Mucosa of gallbladder (tissue), 1 donor: ENCODE results near the gene IQSEC1. TPM values are rescaled to one million over a fixed set of nuclear protein-coding genes. Genes with fewer than 3 reads are reported as not detected.

Source experiments
- DNase-seq: peaks from one replicate; pipeline ENCODE4 v3.0.0-alpha.2; 2020; ENCODE audit warnings: low spot score
- total RNA-seq: library from RNA; stranded (reverse); gene quantifications from one replicate; pipeline ENCODE4 v1.2.1, GENCODE V29; 2021
- donor health status: DM: no; HTN: no; CAD: no.

IQSEC1 gene
- total RNA-seq, 1 donor from 2014 or later = 49.8 TPM

DNA sequence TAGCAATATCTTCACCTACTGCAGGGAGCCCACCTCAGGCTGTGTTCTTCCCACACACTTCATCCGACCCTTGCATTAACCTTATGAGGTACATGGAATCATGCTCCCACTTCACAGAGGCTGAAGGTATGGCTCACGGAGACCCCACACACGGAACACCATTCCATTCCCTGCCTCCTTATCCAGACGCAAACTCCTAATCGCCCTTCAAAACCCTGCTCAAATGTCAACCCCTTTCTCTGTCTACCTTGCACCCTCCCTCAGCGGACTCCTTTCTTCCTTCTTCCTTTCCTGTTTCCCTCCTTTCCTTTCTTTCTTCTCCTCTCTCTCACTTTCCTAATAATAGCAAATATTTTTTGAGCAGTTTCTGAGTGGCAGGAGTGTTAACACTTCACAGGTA lies 23.8 kb downstream of the IQSEC1 start:
- no peak for DNase-seq

DNA sequence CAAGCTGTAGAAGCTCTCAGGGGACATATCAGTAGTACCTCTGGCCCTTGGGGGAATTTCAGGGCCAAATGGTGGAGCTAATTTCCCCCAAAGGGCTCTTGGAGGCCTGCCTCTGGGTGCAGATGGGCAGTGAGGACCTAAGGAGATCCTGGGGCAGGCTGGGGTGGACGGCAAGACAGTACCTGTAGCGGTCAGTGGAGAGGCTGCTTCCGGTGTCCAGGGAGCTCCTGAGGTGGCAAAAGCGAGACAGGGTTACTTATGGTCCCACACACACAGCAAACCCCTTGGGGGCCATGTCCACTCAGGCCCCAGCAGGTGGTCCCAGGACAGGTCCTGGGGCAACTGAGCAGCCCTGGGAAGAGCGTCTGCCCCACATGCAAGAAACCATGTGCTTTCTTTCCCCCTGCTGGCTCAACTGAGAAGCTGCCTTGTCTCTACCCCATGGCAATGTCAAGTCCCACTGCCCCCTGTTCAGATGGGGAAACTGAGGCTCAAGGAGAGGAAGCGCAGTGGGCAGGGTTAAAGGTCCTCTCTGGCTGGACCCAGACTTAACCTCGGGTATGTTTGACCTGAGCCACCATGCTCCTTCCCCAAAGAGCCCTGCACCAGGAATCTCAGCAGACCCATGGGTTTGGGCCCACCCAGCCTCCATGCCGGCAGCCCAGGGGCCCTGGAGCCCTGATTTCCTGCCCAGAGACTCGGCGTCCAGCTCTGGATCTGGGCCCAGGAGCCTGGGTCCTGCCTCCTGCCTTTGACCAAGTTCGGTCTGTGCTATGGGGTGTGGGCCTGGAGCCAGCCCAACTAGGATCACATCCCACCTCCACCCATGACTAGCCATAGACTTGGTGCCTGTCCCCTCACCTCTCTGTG lies 25.7 kb downstream of the IQSEC1 start:
- no peak for DNase-seq

DNA sequence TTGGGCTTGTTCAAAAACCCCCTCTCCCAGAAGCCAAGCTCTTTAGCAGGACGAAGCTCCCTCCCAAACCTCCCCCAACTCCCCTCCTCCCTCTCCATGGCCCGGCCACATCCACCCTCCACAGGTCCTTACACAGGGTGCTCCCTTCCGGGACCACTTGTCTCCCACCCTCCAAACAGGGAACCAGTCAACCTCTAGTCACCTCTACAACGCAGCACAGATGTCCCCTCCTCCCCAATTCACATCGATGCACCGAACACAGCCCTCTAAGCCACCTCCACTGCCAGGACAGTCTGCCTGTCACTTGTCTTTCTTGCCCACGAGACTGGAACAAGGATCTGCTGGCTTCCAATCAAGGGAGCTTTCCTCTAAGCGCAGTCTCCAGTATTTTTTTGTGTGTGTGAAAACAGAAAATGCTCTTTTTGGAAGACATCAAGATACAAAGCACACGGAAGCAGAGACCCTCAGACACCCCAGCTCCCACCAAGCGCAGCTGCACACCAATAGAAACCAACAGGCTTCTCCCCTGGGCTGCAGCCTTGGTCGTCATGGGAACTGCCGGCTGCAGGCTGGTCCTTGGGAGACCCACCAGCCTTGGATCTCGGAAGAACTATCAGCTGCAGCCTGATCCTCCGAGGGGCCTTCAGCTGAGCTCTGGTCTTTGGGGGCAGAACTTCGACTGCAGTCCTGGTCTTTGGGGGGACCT lies 26.5 kb downstream of the IQSEC1 start:
- DNase-seq = no peak

DNA sequence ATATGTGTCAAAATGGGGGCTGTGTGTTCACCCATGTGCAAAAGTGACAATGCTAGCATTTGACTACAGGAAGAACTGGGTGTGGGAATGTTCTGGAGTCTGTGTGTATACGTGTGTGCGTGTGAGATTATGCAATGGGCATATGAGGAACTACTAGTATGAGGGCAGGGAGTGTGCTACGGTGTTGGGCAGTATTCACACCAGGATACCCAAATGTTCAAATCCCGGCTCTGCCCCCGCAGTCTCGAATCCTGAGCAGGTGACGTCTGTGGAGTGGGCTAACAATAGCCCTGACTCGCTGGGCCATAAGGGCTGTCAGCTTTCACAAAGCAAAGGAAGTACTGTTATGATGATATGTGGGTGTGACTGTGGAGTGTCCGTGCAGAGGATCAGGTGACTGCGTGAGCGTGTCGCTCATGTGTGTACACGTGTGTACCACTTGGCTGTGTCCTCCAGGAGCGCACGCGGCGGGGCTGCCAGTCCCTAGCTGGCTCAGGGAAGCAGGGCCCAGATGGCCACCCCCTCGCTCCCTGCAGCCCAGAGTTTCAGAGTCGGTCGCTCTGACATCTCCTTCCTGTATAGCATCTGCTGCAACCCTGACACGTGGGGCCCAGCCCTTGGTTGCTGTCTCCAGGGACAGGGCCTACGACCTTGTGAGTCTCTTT lies 27.2 kb downstream of the IQSEC1 start:
- DNase-seq = no peak

DNA sequence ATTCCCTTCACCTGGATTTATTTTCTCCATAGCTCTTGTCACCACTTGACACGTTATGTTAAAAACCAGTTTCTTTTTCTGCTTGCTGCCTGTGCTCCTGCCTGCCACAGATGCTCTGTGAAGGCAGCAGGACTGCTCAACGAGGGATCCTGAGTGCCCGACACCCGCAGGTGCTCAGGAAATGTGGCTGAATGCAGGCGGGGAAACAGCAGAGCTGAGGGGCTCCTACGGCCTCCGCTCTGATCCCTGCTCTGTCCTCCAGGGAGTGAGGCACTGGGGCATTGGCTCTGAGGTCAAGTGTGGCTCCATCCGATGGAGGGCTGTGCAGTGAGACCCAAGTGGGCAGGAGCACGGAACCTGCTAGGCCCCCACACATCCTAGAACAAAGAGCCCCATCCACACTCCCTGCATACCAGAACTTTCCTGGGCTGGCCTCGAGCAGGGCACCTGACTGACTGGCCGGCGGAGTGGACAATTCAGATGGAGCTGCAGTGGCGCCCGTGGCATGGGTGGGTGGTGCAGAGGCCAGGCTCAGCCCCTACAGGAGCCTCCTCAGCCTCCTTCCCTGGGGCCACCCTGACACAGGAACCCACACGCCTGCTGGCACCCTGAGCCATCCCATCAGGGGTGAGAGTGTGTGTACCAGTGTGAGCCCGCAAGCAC lies 27.9 kb downstream of the IQSEC1 start:
- DNase-seq = no peak

DNA sequence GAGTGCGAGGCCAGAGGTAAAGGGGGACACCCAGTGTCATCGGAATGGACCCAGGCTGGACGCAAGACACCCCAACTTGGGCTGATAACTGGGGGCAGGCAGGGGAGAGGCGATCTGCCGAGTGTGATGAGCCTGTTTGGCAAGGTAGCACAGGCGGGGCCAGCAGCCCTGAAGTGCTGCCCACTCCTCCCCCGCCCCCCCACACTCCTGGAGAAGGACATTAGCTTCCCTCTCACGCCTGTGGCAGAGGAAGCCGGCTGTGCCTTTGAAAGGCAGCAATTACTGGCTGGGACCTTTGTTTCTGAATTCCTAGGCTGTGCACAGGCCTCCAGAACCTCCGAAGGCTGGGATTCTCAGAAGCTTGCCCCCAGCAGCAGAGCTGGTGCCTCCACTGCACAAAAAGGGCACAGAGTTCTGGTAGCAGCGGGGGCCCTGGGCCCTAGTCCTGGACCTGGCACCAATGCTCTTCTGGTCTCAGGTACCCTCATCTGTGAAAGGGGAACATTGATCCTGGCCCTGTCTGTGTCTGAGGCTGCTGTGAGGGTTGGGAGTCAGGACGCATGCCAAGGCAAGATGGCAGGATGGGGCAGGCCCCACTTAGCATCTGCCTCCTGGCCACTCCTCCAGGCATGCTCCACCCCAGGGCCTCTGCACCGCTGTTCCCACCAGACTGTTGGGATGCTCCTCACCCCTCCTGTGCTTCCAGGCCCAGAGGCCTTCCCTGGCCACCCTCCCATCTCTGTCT lies 28.6 kb downstream of the IQSEC1 start:
- DNase-seq = no peak

DNA sequence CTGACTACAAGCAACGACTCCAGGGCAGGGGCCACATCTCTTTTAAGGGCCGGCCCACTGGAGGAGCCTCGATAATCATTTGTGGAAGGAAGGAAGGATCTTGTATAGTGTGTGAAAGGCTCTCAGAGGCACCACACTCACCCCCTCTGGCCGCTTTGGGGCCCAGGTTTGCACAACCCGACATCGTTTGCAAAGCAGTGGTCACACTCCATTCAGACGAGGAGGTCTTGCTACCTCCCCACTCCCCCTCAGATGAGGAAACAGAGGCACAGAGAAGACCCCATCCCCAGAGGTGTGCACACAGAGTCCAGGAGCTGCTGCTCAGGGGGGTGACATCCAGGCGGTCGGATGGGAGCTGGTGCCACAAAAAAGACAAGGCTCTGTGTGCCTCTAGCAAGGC lies 29.6 kb downstream of the IQSEC1 start:
- no peak for DNase-seq

DNA sequence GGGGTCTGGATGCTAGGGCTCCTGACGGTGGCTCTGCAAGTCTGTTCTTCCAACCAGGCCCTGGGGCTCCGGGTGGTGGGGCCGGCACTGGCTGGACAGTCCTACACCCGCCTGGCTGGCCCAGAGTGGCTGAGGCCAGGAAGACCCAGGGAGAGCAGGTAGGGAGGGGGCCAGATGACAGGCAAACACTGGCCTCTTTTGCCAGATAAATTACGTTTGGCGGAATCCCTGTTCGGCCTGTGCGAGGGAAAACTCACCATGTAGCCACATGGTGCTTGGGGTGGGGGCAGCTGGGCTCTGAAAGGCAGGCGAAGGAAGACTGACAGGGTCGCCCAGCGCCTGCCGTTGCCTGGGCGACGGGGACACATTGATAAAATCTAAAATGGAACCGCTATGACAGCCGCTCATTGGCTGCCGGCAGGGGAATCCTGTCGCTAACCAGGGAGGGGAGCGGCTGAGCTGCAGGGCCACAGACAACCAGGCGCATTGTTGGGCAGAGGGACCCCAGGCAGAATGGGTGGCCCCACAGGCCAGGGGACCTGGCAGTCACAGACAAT lies 30.4 kb downstream of the IQSEC1 start:
- DNase-seq = no peak

DNA sequence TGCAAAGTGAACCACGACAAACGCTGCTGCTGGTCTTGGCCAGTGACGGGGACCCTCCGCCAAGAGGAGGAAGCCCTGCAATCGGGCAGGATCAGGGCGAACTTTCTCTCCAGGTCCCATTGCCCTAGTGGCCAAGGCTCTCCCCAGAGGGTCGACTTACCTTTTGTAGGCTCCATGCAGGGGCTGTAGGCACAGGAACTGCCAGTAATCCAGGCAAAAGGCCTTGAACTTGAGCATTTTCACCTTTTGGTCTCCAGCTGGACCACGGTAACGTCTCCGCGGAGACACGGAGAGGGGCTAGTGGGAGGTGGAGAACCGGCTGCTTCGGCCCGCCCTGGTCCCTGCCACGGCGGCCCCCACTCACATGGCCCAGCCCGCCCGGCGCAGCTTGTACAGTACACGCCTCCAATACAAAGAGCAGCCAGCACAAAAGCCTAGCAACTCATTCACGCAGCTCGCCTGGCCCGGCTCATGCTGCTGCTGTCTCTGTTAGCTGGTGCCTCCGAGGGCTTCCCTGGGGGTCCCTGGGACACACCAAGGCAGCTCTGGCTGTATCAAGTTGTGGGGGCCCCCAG lies 31.0 kb downstream of the IQSEC1 start:
- no peak for DNase-seq

DNA sequence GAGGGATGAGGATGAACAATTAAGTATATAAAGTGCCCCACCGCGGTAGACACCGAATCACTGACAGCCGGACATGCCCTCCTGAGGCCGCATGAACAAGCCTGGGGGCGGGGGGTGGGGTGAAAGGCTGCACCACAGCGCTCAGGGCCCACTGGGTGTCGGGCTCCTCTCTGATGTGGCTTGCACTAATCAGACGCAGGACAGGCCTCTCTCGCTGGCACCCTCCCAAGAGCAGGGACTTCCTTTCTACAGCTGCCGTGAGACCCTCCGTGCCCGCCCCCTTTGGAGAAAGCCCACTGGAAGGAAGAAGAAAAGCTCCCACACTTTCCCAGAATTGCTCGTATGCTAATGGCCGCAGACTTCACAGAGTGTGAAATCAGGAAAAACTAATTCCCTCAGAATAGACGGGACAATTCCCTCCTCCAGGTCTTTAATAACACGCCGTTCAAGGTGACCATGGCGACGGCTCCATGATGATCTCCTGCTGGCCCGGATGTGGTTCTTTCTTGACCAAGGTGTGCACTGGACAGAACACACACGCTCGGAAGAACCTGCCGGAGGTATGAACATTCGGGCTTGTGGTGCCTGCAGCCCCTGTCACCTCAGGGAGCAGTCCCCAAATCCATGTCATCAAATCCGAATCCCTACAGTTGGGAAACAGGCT lies 32.0 kb downstream of the IQSEC1 start:
- no peak for DNase-seq

DNA sequence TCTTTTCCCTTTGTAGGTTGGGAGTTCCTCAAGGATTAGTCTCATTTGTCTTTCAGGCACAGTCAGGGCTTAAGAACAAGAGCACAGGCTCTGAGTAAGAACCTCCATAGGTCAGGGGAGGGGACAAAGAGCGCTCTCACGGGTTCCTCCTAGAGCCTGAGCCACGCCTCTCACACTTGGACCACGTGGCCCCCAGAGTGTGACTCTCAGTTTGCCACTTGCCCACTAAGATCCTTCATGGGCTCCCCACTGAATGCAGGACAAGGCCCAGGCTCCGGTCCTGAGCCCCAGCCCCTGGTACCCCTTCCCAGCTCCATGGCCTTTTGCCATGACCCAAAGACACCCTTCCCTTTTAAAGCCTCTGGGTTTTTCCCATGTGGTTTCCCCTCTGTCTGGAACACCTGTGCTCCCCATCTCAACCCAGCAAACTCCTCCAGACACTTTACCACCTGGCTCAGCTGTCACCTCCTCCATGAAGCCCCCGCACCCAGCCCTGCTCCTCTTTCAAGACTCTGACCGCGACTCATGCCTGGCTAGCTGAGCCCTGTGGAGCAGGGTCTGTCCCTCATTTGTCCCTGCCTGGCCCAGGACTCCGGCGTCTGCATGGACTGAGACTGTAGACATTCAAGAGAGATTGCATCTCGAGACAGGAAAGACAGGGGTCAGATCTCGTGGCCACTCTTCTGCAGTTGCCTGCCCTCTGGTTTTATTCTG lies 32.7 kb downstream of the IQSEC1 start:
- DNase-seq = no peak

DNA sequence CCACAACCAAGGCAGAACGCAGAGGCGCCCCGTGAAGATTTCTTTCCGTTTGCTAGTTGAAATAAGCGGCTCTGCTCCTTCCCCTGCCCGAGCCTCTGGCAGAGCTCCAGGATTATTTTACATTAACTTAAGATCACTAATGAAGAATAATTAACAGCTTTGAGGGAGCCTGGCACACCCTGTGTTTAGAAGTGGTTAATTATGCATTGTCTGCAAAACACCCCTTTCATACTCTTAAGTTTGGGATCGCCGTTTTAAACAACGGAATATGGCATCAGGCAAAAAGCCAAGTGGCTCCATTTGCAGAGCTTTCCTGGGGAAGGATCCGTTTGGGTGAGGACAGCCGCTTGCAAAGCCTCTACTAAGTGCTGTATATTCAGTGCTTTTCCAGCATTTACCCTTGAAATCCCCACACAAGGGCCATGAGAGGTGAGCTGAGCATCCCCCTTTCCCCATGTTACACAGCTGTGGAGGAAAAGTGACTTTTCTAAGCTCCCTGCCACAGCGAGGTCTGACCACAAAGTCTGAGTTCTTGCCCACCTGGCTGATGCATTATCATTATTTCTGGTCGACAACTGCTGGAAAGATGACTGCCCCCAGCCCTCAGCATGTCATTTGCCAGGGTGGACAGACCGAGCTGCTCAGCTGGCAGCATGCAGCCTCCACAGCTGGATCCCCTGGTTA lies 33.9 kb downstream of the IQSEC1 start:
- no peak for DNase-seq

DNA sequence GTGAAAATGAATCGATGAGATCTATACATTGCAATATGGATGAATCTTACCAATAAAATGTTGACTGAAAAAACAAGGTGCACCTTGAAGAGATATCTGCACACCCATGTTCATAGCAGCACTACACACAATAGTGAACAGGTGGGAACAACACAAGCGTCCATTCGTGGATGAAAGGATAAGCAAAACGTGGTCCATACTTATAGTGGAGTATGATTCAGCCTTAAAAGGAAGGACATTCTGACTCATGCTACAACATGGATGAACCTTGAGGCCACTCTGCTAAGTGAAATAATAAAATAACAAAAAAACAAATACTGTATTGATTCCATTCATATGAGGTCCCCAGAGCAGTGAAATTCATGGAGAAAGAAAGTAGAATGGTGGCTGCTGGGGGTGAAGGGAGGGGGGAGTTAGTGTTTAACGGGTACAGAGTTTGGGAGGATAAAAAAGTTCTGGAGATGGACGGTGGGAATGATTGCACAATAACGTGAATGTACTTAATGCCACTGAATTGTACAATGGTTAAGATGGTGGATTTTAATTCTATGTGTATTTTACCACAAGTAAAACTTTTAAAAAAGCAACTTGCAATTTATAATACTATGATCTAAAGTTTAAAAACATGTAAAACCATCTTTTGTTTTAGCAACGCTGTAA lies 35.6 kb downstream of the IQSEC1 start:
- DNase-seq = no peak

DNA sequence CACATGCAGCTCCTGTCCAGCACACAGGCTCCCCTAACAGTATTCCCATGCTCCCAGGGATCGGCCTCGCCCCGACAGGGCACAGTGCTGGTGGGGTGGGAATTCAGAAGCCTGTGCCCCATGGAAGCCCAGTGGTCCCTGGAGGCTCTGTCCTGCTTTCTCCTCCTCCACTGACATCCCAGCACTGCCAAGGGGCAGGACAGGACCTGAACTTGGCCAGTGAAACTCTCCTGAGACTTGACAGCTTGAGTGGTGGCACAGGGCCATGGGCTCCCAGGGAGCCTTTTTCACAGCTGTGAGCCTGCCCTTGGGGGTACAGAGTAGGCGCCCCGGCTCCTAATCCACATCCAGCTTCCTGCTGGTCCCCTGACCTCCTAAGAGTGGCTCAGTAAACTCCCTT lies 38.4 kb downstream of the IQSEC1 start:
- DNase-seq = no peak

DNA sequence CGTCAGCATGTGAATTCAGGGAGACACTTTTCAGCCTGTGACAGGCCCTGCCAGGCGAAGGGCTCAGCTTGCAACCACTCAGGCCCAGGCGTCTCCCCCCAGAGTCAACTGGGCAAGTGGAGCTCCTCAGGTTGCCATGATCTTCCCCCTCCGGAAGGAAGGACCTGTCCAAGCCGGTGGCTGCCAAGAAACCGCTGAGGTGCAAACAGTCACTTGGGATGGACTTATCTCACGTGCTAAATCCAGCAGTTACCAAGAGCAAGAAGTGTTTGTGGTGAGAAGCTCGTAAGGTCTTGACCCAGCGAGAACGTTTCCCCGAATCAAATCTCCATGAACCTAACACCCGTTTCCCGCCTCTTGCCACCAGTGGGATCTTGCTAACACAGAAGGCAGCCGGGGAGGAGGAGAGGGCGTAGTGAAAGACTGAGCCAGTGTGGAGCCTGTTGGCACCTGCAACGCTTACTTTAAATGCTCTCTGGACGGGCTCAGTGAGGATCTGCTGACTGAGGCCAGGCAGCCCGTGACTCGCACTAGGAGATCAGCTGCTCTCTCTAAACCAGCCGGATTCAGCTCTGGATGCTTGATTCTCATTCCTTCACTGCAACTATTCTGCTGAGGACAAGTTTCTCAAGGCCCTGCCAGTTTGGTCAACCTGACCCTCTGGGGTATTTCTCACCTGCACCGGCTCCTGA lies 39.0 kb downstream of the IQSEC1 start:
- DNase-seq = no peak

DNA sequence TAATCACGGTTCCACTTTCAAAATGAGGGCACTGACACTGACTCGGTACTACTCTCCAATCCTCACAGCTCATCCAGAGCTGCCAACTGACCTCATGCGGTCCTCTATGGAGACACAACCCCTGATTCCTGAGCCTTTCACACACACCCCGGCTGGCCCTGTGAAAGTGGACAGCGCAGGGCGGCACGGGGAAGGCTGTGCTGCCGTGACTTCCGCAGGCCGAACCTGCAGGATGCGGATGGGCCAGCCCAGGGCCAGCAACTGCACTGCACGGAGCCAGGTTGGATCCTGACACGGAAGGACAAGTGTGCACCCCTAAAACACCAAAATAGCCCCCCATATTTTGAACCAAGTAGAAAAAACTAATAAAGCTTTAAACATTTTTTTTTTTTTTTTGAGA lies 41.0 kb downstream of the IQSEC1 start:
- DNase-seq = no peak

DNA sequence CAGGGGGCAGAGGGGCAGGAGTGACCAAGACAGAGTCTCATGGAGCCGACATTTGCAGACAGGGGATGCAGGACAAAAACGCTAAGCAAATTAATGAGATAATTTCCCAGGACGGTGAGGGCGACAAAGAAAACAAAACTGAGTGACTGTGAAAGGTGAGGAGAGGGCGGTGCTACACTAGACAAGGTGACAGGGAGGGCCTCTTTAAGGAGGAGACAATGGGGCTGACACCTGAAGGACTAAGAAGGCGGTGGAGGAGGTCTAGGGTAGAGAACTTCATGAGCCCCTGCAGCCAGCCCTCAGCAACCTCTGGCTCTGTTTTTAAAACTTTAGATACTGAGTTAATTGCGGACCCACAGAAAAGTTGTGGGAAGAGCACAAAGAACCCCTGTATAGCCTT lies 41.6 kb downstream of the IQSEC1 start:
- DNase-seq = no peak

DNA sequence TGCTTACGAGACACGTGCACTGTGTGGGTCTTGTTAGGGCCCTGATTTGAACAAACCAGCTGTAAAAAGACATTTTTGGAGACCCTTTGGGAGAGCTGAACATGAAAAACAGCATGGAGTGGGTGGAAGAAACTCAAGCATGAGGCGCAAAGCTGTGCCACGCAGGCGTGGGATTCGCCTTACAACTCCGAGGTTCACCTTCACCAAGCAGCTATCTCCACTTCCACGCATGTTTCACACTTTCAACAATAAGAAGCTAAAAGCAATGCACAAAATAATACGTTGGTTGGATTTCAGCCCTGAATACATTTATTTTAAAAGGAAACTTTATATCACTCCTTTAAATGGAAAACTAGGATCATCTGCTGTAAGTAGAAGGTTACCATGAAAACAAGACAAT lies 42.5 kb downstream of the IQSEC1 start:
- DNase-seq = no peak
